Measurements from ENCODE around the gene LUC7L3.
A peak's percentile ranks its signal among the peaks of the same experiment; 100 is the strongest.

Gene LUC7L3

DNA sequence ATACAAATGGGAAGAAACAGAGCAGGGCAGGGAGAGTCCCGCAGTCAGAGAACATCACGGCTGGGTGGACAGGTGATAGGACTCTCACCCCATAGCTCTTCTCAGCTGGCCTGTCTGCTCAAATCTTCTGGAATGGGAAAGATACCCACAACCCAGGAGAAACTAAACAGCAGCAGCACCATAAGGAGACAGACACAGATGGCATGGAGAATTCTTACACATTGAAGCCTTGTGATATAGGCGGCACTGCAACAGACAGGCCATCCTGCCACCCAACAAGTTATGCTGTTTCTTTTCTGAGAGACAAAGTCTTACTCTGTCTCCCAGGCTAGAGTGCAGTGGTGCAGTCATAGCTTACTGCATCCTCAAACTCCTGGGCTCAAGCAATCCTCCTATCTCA lies 56.5 kb downstream of the LUC7L3 start (continued):
- TF ChIP-seq, protein P1, sequence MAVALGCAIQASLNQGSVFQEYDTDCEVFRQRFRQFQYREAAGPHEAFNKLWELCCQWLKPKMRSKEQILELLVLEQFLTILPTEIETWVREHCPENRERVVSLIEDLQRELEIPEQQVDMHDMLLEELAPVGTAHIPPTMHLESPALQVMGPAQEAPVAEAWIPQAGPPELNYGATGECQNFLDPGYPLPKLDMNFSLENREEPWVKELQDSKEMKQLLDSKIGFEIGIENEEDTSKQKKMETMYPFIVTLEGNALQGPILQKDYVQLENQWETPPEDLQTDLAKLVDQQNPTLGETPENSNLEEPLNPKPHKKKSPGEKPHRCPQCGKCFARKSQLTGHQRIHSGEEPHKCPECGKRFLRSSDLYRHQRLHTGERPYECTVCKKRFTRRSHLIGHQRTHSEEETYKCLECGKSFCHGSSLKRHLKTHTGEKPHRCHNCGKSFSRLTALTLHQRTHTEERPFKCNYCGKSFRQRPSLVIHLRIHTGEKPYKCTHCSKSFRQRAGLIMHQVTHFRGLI (tag by site-specific recombination; IDR thresholded peaks at IDR 0.05), result no peak

DNA sequence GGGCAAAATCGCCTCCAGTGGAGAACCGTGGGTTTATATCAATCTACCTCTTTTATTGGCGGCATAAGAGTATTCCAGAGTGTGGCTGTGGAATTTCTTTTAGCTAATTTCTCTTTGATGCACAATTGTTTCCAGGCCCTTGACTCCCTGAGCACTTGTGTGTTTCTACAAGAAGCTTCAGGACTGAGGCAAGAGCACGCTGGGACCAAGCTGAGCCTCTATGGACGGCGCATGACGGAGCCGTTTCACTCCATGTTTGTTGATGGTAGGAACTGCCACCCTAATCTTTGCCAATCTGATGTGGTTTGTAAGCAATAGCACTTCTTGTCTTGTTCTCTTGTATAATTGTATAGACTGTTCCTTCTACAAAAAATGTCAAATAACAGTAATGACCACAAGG lies 59.1 kb downstream of the LUC7L3 start:
- H3K4me1 ChIP-seq (ENCODE audit: control insufficient read depth, insufficient read depth, low read length), result no peaks in the 10 kb centered on the region
- no peak overlapping the region for H3K4me3 ChIP-seq (ENCODE audit: low read depth, low read length)
- no peaks in the 10 kb centered on the region for H3K9me3 ChIP-seq (ENCODE audit: control insufficient read depth, insufficient read depth, low read depth, low read length)
- H3K27ac ChIP-seq (ENCODE audit: extremely low read depth, low read depth, low read length), result no peak overlapping the region
- TF ChIP-seq, protein P2, sequence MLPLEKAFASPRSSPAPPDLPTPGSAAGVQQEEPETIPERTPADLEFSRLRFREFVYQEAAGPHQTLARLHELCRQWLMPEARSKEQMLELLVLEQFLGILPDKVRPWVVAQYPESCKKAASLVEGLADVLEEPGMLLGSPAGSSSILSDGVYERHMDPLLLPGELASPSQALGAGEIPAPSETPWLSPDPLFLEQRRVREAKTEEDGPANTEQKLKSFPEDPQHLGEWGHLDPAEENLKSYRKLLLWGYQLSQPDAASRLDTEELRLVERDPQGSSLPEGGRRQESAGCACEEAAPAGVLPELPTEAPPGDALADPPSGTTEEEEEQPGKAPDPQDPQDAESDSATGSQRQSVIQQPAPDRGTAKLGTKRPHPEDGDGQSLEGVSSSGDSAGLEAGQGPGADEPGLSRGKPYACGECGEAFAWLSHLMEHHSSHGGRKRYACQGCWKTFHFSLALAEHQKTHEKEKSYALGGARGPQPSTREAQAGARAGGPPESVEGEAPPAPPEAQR (tag by site-specific recombination; IDR thresholded peaks at IDR 0.05), result no peak
- TF ChIP-seq HOXC10 (CRISPR knock-in tag; IDR thresholded peaks at IDR 0.05) (no peak), REPIN1 (tag by site-specific recombination; IDR thresholded peaks at IDR 0.05; ENCODE audit: low read depth) (no peak), HOXA7 (CRISPR knock-in tag; IDR thresholded peaks at IDR 0.05; ENCODE audit: borderline replicate concordance) (no peak), ZNF394 (tag by site-specific recombination; IDR thresholded peaks at IDR 0.05; ENCODE audit: borderline replicate concordance) (no peak), ZNF416 (tag by site-specific recombination; IDR thresholded peaks at IDR 0.05) (no peak), ZNF555 (tag by site-specific recombination; conservative IDR thresholded peaks at IDR 0.05) (no peak), ZNF76 (tag by site-specific recombination; IDR thresholded peaks at IDR 0.05; ENCODE audit: borderline replicate concordance, low read depth) (no peak)
- TF ChIP-seq, protein P3, sequence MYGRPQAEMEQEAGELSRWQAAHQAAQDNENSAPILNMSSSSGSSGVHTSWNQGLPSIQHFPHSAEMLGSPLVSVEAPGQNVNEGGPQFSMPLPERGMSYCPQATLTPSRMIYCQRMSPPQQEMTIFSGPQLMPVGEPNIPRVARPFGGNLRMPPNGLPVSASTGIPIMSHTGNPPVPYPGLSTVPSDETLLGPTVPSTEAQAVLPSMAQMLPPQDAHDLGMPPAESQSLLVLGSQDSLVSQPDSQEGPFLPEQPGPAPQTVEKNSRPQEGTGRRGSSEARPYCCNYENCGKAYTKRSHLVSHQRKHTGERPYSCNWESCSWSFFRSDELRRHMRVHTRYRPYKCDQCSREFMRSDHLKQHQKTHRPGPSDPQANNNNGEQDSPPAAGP (tag by site-specific recombination; IDR thresholded peaks at IDR 0.05), result no peak
- TF ChIP-seq, protein P4, sequence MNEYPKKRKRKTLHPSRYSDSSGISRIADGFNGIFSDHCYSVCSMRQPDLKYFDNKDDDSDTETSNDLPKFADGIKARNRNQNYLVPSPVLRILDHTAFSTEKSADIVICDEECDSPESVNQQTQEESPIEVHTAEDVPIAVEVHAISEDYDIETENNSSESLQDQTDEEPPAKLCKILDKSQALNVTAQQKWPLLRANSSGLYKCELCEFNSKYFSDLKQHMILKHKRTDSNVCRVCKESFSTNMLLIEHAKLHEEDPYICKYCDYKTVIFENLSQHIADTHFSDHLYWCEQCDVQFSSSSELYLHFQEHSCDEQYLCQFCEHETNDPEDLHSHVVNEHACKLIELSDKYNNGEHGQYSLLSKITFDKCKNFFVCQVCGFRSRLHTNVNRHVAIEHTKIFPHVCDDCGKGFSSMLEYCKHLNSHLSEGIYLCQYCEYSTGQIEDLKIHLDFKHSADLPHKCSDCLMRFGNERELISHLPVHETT (tag by site-specific recombination; IDR thresholded peaks at IDR 0.05), result no peak
- TF ChIP-seq, protein P1 (tag by site-specific recombination; IDR thresholded peaks at IDR 0.05), result no peak
- POLR2A ChIA-PET, result interaction anchor here (1.5 kb wide), 1 partner anchor 88 kb away, joined by 5 read pairs; the partner anchor contains the start of gene TOB1
- H3K36me3 ChIP-seq (ENCODE audit: control insufficient read depth in 2 of 2, insufficient read depth in 1 of 2, low read length in 2 of 2), result no peaks in the 10 kb centered on the region
- CTCF ChIA-PET, result interaction anchor here (0.7 to 3.1 kb wide), 4 partner anchors 9 to 230 kb away, joined by 3 to 26 read pairs (median 6); no protein-coding TSS in a partner anchor

DNA sequence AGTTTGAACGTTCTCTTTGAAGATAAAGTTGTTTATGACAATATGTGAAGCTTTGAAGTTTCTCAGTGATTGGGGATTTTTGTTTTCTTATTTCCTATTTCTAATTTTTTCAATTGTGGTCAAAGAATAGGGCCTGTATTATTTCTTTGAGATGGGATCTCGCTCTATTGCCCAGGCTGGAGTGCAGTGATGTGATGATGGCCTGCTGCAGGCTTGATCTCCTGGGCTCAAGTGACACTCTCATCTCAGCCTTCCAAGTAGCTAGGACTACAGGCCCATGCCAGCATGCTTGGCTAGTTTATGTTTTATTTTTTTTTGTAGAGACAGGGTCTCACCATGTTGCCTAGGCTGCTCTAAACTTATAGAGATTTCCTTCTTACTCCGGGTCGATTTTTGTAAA lies 59.6 kb downstream of the LUC7L3 start:
- Histone ChIP-seq H3K4me1 (ENCODE audit: control insufficient read depth, insufficient read depth, low read length) (no peaks in the 10 kb centered on the region), H3K9me3 (ENCODE audit: control insufficient read depth, insufficient read depth, low read depth, low read length) (no peaks in the 10 kb centered on the region), H3K27ac (ENCODE audit: extremely low read depth, low read depth, low read length) (no peak overlapping the region), H3K4me3 (ENCODE audit: low read depth, low read length) (no peak overlapping the region), H3K36me3 (ENCODE audit: control insufficient read depth in 2 of 2, insufficient read depth in 1 of 2, low read length in 2 of 2) (no peaks in the 10 kb centered on the region)
- ChIA-PET CTCF (interaction anchor here (0.7 to 3.1 kb wide), 5 partner anchors 10 to 229 kb away, joined by 3 to 26 read pairs (median 4); no protein-coding TSS in a partner anchor), POLR2A (interaction anchor here (1.5 kb wide), 1 partner anchor 87 kb away, joined by 5 read pairs; the partner anchor contains the start of gene TOB1)
- TF ChIP-seq ZNF121 (tag by site-specific recombination; IDR thresholded peaks at IDR 0.05), result peak; percentile 63
- no peak for TF ChIP-seq ZBTB1 (tag by site-specific recombination; IDR thresholded peaks at IDR 0.05)
